Right atrium auricular region (tissue), 2 donors: Measurements from ENCODE around the gene GID4. TPM values are rescaled to one million over a fixed set of nuclear protein-coding genes. Genes with fewer than 3 reads are reported as not detected.

Experiments
- DNase-seq: peaks from one replicate; pipeline ENCODE4 v3.0.0-alpha.2; 2019; ENCODE audit warnings: low spot score
- H3K27ac ChIP-seq, 2 donors: fragments of 200-600 bp; sonication (generic); 1 replicate in 1 of 2; 2 replicates in 1 of 2; pipeline ENCODE4 v1.5.1; 2016 to 2019
- H3K27me3 ChIP-seq, 2 donors: fragments of 200-600 bp; sonication (generic); one replicate each; pipeline versions ENCODE4 v1.5.1 to v1.6.0; 2017 to 2019
- H3K36me3 ChIP-seq: fragments of 200-600 bp; sonication (generic); one replicate; pipeline ENCODE4 v1.5.1; 2016
- H3K4me1 ChIP-seq, 2 donors: fragments of 200-600 bp; sonication (generic); one replicate each; pipeline versions ENCODE4 v1.5.1 to v1.6.0; 2017 to 2019
- H3K4me3 ChIP-seq, 2 donors: fragments of 200-600 bp; sonication (generic); 1 replicate in 1 of 2; 2 replicates in 1 of 2; pipeline ENCODE4 v1.5.1; 2017 to 2019; ENCODE audit warnings: mild to moderate bottlenecking in 1 of 2, moderate library complexity in 1 of 2
- H3K9me3 ChIP-seq, 2 donors: fragments of 200-600 bp; sonication (generic); one replicate each; pipeline ENCODE4 v1.5.1; 2019
- total RNA-seq, 2 donors: library from RNA; depleted of rRNA; stranded (reverse); fragments of >200 nt; gene quantifications; one replicate each; pipeline ENCODE4 v1.1.0, GENCODE V29; 2016
- TF ChIP-seq, protein P1 (sequence below), 2 donors: fragments of 200-600 bp; sonication (generic); IDR thresholded peaks; one replicate each; pipeline ENCODE4 v1.5.1; 2019; ENCODE audit warnings: antibody characterized with exemption in 2 of 2

The GID4 gene
- total RNA-seq, 2 donors from 2014 or later, result 14.0 to 22.1 TPM

GRCh38 chr17:18066866-18067265, 27.7 kb downstream of the GID4 start:
- Histone ChIP-seq H3K36me3 (peaks cover 34% of the 10 kb centered on the region), H3K4me1 (no peaks in the 10 kb centered on the region), H3K9me3 (no peaks in the 10 kb centered on the region), H3K27me3 (no peaks in the 10 kb centered on the region), H3K4me3 (no peak overlapping the region), H3K27ac (no peak overlapping the region)
- TF ChIP-seq, protein P1, sequence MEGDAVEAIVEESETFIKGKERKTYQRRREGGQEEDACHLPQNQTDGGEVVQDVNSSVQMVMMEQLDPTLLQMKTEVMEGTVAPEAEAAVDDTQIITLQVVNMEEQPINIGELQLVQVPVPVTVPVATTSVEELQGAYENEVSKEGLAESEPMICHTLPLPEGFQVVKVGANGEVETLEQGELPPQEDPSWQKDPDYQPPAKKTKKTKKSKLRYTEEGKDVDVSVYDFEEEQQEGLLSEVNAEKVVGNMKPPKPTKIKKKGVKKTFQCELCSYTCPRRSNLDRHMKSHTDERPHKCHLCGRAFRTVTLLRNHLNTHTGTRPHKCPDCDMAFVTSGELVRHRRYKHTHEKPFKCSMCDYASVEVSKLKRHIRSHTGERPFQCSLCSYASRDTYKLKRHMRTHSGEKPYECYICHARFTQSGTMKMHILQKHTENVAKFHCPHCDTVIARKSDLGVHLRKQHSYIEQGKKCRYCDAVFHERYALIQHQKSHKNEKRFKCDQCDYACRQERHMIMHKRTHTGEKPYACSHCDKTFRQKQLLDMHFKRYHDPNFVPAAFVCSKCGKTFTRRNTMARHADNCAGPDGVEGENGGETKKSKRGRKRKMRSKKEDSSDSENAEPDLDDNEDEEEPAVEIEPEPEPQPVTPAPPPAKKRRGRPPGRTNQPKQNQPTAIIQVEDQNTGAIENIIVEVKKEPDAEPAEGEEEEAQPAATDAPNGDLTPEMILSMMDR (IDR thresholded peaks at IDR 0.05), result no peak
- DNase-seq, result no peak

DNA sequence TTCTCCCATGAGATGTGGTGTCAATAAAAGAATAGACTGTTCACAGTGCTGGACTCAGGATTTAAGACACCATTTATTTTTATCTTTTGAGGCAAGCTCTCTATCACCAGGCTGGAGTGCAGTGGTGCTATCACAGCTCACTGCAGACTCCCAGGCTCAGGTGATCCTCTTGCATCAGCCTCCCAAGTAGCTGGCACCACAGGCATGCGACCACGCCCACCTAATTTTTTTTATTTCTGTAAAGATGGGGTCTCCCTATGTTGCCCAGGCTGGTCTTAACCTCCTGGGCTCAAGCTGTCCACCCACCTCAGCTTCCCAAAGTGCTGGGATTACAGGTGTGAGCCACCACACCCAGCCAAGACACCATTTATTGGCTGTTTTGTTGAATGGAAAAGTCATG, 29.9 kb downstream of the GID4 start:
- DNase-seq, result no peak
- Histone ChIP-seq H3K4me1 (no peaks in the 10 kb centered on the region), H3K27ac (no peak overlapping the region), H3K27me3 (no peaks in the 10 kb centered on the region), H3K36me3 (peaks cover 19% of the 10 kb centered on the region), H3K4me3 (no peak overlapping the region), H3K9me3 (no peaks in the 10 kb centered on the region)
- TF ChIP-seq, protein P1 (IDR thresholded peaks at IDR 0.05), result no peak

DNA sequence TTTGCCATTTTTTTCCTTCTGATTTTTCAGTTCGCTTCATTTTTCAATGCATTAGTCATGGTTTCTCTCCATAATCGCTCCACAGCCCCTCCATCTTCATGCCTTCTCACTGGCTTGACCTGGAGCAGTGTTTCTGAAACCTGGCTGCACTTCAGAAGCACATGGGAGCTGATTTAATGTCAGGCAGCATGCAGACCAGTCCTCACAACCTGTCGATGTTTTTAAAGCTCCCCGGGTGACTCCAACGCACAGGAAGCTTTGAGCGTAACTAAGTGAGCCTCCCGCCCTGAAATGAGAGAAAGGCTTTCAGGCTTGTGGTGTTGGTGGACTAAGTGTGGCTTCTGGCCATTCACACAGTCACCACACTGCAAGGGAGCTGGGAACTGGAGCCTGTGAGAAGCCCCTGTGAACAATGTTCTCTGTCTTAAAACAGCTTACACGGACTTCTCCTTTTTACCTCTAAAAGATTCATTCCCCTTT, 31.7 kb downstream of the GID4 start:
- Histone ChIP-seq H3K9me3 (no peaks in the 10 kb centered on the region), H3K4me3 (peak overlapping the region in 1 of 2 donors; percentile 6), H3K36me3 (peaks cover 3% of the 10 kb centered on the region), H3K4me1 (no peaks in the 10 kb centered on the region), H3K27me3 (no peaks in the 10 kb centered on the region), H3K27ac (no peak overlapping the region)
- DNase-seq, result no peak
- TF ChIP-seq, protein P1 (IDR thresholded peaks at IDR 0.05), result no peak

DNA sequence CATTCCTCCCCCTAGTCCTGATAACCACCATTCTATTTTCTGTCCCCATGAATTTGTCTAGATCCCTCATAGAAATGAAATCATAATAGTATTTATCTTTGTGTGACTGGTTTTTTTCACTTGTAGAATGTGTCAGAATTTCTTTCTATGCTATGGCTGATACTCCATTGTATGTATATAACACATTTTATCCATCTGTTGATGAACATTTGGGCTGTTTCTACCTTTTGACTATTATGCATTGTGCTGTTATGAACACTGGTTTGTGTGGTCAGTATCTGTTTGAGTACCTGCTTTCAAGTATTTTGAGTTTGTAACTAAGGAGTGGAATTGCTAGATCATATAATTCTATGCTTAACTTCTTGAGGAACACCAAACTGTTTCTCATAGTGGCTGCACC, 32.5 kb downstream of the GID4 start:
- no peaks in the 10 kb centered on the region for H3K4me1 ChIP-seq
- DNase-seq, result no peak
- H3K36me3 ChIP-seq, result no peaks in the 10 kb centered on the region
- no peaks in the 10 kb centered on the region for H3K27me3 ChIP-seq
- TF ChIP-seq, protein P1 (IDR thresholded peaks at IDR 0.05), result no peak
- no peak overlapping the region for H3K4me3 ChIP-seq
- H3K9me3 ChIP-seq, result no peaks in the 10 kb centered on the region
- H3K27ac ChIP-seq, result no peak overlapping the region

GRCh38 chr17:18074566-18075272, 35.5 kb downstream of the GID4 start:
- TF ChIP-seq, protein P1 (IDR thresholded peaks at IDR 0.05), result no peak
- DNase-seq, result no peak
- Histone ChIP-seq H3K4me1 (no peaks in the 10 kb centered on the region), H3K4me3 (no peak overlapping the region), H3K27ac (no peak overlapping the region), H3K36me3 (no peaks in the 10 kb centered on the region), H3K27me3 (no peaks in the 10 kb centered on the region), H3K9me3 (no peaks in the 10 kb centered on the region)

- no peak overlapping the region for H3K27ac ChIP-seq
- H3K27me3 ChIP-seq, result no peaks in the 10 kb centered on the region
- no peaks in the 10 kb centered on the region for H3K4me1 ChIP-seq
- no peak for DNase-seq
- H3K4me3 ChIP-seq, result no peak overlapping the region
- H3K36me3 ChIP-seq, result no peaks in the 10 kb centered on the region
- TF ChIP-seq, protein P1 (IDR thresholded peaks at IDR 0.05), result no peak
- no peaks in the 10 kb centered on the region for H3K9me3 ChIP-seq
Measured at GRCh38 chr17:18076936-18077335, 37.7 kb downstream of the GID4 start.
